Calu3 (cell line): ENCODE results near the gene AIRE. TPM values are rescaled to one million over a fixed set of nuclear protein-coding genes. Genes with fewer than 3 reads are reported as not detected.

Source experiments
- BruUV-seq: library from RNA; stranded (reverse); fragments of 400-500 nt; replicated peaks from 2 replicates; lab custom pipeline; 2021; lab: Mats Ljungman, UMichigan
- CTCF ChIA-PET: fragments of 300-600 bp; sonication (Branson Sonifier 250); formaldehyde crosslinking; loops from one replicate; lab custom pipeline; 2022; ENCODE audit warnings: antibody characterized with exemption; lab: Charles Lee
- DNase-seq: peaks from one replicate; pipeline ENCODE4 v3.0.0; 2022
- H3K27ac Mint-ChIP-seq: one replicate; pipeline ENCODE4 v1.8.0; 2022; ENCODE audit warnings: mixed read lengths; ENCODE audit not compliant: unreplicated experiment
- H3K27me3 Mint-ChIP-seq: one replicate; pipeline ENCODE4 v1.8.0; 2022; ENCODE audit warnings: mixed read lengths; ENCODE audit not compliant: unreplicated experiment
- H3K36me3 Mint-ChIP-seq: one replicate; pipeline ENCODE4 v1.8.0; 2022; ENCODE audit warnings: mild to moderate bottlenecking, moderate library complexity, mixed read lengths; ENCODE audit not compliant: insufficient read depth, unreplicated experiment
- H3K4me1 Mint-ChIP-seq: one replicate; pipeline ENCODE4 v1.8.0; 2022; ENCODE audit warnings: mild to moderate bottlenecking, low read depth, mixed read lengths; ENCODE audit not compliant: unreplicated experiment
- H3K4me3 Mint-ChIP-seq: one replicate; pipeline ENCODE4 v1.8.0; 2022; ENCODE audit warnings: mild to moderate bottlenecking, low read depth, moderate library complexity, mixed read lengths; ENCODE audit not compliant: unreplicated experiment
- H3K9me3 Mint-ChIP-seq: one replicate; pipeline ENCODE4 v1.8.0; 2022; ENCODE audit warnings: low read depth, mixed read lengths; ENCODE audit not compliant: unreplicated experiment
- intact Hi-C: fragments of 100-400 bp; cut with micrococcal nuclease; formaldehyde crosslinking; loops from one replicate; pipeline ENCODE4 v1.10.0; 2022; ENCODE audit not compliant: unreplicated experiment
- total RNA-seq: library from RNA; stranded (reverse); gene quantifications from 2 replicates; pipeline ENCODE4 v1.2.3, GENCODE V29; 2022
- TF ChIP-seq, protein P1 (sequence below): fragments of 200-600 bp; IDR thresholded peaks from one replicate; pipeline ENCODE4 v1.8.0; 2022; ENCODE audit warnings: antibody characterized with exemption; ENCODE audit not compliant: unreplicated experiment

AIRE gene
- total RNA-seq, 1 experiment from 2014 or later, result not detected

- TF ChIP-seq, protein P1, sequence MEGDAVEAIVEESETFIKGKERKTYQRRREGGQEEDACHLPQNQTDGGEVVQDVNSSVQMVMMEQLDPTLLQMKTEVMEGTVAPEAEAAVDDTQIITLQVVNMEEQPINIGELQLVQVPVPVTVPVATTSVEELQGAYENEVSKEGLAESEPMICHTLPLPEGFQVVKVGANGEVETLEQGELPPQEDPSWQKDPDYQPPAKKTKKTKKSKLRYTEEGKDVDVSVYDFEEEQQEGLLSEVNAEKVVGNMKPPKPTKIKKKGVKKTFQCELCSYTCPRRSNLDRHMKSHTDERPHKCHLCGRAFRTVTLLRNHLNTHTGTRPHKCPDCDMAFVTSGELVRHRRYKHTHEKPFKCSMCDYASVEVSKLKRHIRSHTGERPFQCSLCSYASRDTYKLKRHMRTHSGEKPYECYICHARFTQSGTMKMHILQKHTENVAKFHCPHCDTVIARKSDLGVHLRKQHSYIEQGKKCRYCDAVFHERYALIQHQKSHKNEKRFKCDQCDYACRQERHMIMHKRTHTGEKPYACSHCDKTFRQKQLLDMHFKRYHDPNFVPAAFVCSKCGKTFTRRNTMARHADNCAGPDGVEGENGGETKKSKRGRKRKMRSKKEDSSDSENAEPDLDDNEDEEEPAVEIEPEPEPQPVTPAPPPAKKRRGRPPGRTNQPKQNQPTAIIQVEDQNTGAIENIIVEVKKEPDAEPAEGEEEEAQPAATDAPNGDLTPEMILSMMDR, result no peak
- Mint-ChIP-seq H3K27ac (no peak overlapping the region), H3K4me3 (no peak overlapping the region), H3K27me3 (peaks cover 49% of the 10 kb centered on the region), H3K4me1 (no peaks in the 10 kb centered on the region), H3K9me3 (no peaks in the 10 kb centered on the region), H3K36me3 (no peaks in the 10 kb centered on the region)
- no TSS peak for BruUV-seq
- CTCF ChIA-PET, result no interaction called here
- intact Hi-C loops, result no loop called here
- no peak for DNase-seq
Measured at GRCh38 chr21:44259082-44259705, 26.5 kb upstream of the AIRE start.

- TF ChIP-seq, protein P1, result no peak
- Mint-ChIP-seq H3K27ac (no peak overlapping the region), H3K4me1 (no peaks in the 10 kb centered on the region), H3K4me3 (no peak overlapping the region), H3K27me3 (peaks cover 40% of the 10 kb centered on the region), H3K9me3 (no peaks in the 10 kb centered on the region), H3K36me3 (no peaks in the 10 kb centered on the region)
- CTCF ChIA-PET, result no interaction called here
- no TSS peak for BruUV-seq
- intact Hi-C loops, result no loop called here
- no peak for DNase-seq
Measured at GRCh38 chr21:44260066-44260465, 25.6 kb upstream of the AIRE start.

DNA sequence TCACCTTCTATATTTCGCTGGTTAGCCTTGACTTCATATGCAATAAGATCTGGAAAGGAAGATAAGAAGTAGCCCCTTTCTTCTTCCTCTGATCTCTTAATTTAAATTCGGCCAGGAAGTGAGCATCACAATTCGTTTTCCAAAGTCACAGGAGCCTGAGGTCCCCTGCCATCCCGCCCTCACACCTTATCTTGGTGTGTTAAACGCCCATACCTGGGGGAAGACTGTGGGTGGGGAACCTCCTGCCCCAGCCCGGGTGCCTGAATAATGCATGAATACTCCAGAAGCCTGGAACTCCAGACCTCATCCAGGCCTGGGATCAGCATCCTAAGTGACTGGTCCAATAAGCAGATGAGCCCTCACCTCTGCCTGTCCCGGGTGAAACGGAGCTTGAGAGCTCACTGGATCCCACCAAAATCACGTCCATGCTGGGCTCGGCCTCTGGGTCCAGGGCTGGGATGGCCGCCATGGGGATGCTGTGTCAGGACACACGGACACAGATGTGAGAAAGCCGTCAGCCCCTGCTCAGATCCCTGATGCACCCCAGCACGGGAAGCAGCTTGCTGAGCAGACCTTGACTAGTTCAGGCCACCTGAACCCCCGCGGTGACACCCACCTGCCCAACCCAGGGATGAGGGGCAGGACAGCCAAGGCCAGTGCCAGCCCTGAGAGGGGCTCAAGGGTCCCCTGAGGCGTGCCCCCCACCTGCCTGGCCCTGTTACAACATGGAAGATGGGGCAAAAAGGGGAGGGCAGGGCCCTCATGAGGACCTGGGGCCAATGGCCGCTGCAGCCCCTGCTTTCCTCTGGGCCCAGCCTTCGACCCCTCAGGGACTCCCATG is 24.7 kb upstream of the AIRE start:
- no peaks in the 10 kb centered on the region for H3K36me3 Mint-ChIP-seq
- CTCF ChIA-PET, result no interaction called here
- BruUV-seq, result no TSS peak
- H3K9me3 Mint-ChIP-seq, result no peaks in the 10 kb centered on the region
- no peak for DNase-seq
- H3K27me3 Mint-ChIP-seq, result peaks cover 39% of the 10 kb centered on the region
- H3K4me1 Mint-ChIP-seq, result no peaks in the 10 kb centered on the region
- H3K27ac Mint-ChIP-seq, result no peak overlapping the region
- H3K4me3 Mint-ChIP-seq, result no peak overlapping the region
- intact Hi-C loops, result no loop called here
- TF ChIP-seq, protein P1, result no peak

- intact Hi-C loops, result no loop called here
- H3K27ac Mint-ChIP-seq, result no peak within 1 kb of the TSS
- TF ChIP-seq, protein P1, result no peak
- H3K9me3 Mint-ChIP-seq, result no peaks in the 10 kb centered on the region
- H3K4me3 Mint-ChIP-seq, result no peak within 1 kb of the TSS
- no TSS peak for BruUV-seq
- H3K27me3 Mint-ChIP-seq, result peaks cover 45% of the 10 kb centered on the region
- no peaks in the 10 kb centered on the region for H3K4me1 Mint-ChIP-seq
- H3K36me3 Mint-ChIP-seq, result no peaks in the 10 kb centered on the region
- DNase-seq, result no peak
- CTCF ChIA-PET, result no interaction called here
Measured at GRCh38 chr21:44261675-44262295, 23.9 kb upstream of the AIRE start, which contains the start of gene DNMT3L. DNMT3L (minus strand) TSS chr21:44261897; CDS start chr21:44261259, 638 bp downstream.
